H1 (cell line): ENCODE data around the gene OR4E2. TPM values are rescaled to one million over a fixed set of nuclear protein-coding genes. Genes with fewer than 3 reads are reported as not detected.

Source experiments
- NANOG ChIP-seq: IDR thresholded peaks from 2 replicates; pipeline ENCODE4 v1.6.1; 2011; ENCODE audit warnings: low read length, low read depth, mild to moderate bottlenecking, inconsistent platforms; ENCODE audit not compliant: insufficient read depth, poor library complexity, severe bottlenecking
- polyA plus RNA-seq, 7 experiments: library from polyadenylated mRNA; depleted of rRNA in 3 of 7; stranded (reverse) in 5 of 7; unstranded in 2 of 7; fragments of >200 nt in 5 of 7; fragments of 200-250 nt in 2 of 7; gene quantifications; 1 replicate in 5 of 7; 2 replicates in 1 of 7; 4 replicates in 1 of 7; pipeline versions ENCODE4 v1.2.1 to v1.2.3, GENCODE V29; 2011 to 2013; ENCODE audit warnings: missing spikeins in 2 of 7, mixed read lengths in 2 of 7
- total RNA-seq: library from RNA; stranded (reverse); fragmentation: NEBNext Ultra II Directional; extraction: Animal tissue kit (Norgen Biotek cat#: 25700); gene quantifications from 2 replicates; pipeline ENCODE4 v1.2.1, GENCODE V29; 2021

The OR4E2 gene
- total and polyA plus RNA-seq, 2 of the 8 experiments (the other 6 are each of a cell fraction or from before 2014, with no cell fraction given) = not detected

DNA sequence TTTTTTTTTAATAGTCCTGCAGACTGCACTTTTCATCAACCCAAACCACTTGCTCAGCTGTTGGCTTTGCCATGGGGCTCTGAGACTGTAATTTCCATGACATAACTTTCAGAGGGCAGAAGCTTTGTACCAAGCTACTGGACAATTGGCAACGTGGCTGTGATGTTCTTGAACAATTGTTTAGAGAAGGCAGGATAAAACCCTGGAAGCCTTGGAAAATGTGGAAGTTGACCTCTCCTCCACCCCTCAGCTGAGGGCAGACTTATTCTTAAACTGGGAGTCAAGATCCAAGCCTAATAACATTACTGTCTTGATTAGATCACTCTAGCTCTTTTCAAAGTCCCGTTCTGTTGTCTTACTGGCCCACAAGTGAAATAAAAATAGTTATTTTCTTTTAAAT, 17.7 kb downstream of the OR4E2 start (continued):
- no peak for TF ChIP-seq NANOG
- TF ChIP-seq, all 59 proteins: peak for 0
